ENCODE measurements around the gene LRIG1.

GRCh38 chr3:66454464-66454859 is 46.4 kb downstream of the LRIG1 start:
- TF ChIP-seq CTCF (IDR thresholded peaks at IDR 0.05) = no peak
- no peak for TF ChIP-seq EP300 (IDR thresholded peaks at IDR 0.05)

Data from tibial nerve (tissue), 4 donors.